GM12878 (cell line): ENCODE data around the gene PBLD. TPM values are rescaled to one million over a fixed set of nuclear protein-coding genes. Genes with fewer than 3 reads are reported as not detected.

ENCODE experiments used
- ATAC-seq: fragments of 200-7000 bp; cut with Tn5 transposase; 3 replicates; pipeline ENCODE4 v1.9.1; 2020; ENCODE audit warnings: mild to moderate bottlenecking, moderate library complexity
- BruUV-seq: library from RNA; stranded (reverse); fragments of 400-500 nt; replicated peaks from 2 replicates; lab custom pipeline; 2021; lab: Mats Ljungman, UMichigan
- CTCF ChIA-PET: fragments of 300-600 bp; sonication (Branson Sonifier 250); formaldehyde crosslinking; extraction: SDS; loops from one replicate; lab custom pipeline; 2021; ENCODE audit warnings: inconsistent platforms; lab: Yijun Ruan, JAX
- POLR2A ChIA-PET: fragments of 350-600 bp; formaldehyde crosslinking; extraction: SDS; loops from one replicate; lab custom pipeline; 2021; ENCODE audit warnings: inconsistent platforms; lab: Charles Lee
- RAD21 ChIA-PET: fragments of 300-600 bp; sonication (Branson Sonifier 250); formaldehyde crosslinking; loops from one replicate; lab custom pipeline; 2023; ENCODE audit warnings: antibody characterized with exemption; ENCODE audit not compliant: unreplicated experiment; lab: Charles Lee
- SMC1A ChIA-PET: fragments of 300-600 bp; sonication (Branson Sonifier 250); formaldehyde crosslinking; loops from one replicate; lab custom pipeline; 2023; ENCODE audit not compliant: unreplicated experiment, uncharacterized antibody; lab: Charles Lee
- DNase-seq: peaks from one replicate; pipeline ENCODE4 v3.0.0-alpha.2; 2011; ENCODE audit warnings: low read depth, low spot score
- FAIRE-seq: peaks from 3 replicates; lab custom pipeline; 2011; peaks lifted over from hg19 to GRCh38; lab: Jason Lieb, UNC
- H2AFZ ChIP-seq: 2 replicates; pipeline ENCODE4 v1.6.0; 2011; ENCODE audit warnings: low read depth, low read length, control low read depth; ENCODE audit not compliant: control insufficient read depth
- H3K27ac ChIP-seq: 2 replicates; pipeline ENCODE4 v1.5.1; 2011; ENCODE audit warnings: control low read depth; ENCODE audit not compliant: control insufficient read depth, insufficient read depth
- H3K27me3 ChIP-seq, 2 experiments: replicated peaks in 1 of 2; 2 replicates each; pipeline versions ENCODE4 v1.6.0 to v1.6.1; 2011; ENCODE audit warnings: low read length in 1 of 2; ENCODE audit not compliant: control insufficient read depth in 2 of 2, insufficient read depth in 2 of 2
- H3K36me3 ChIP-seq, 2 experiments: 2 replicates each; pipeline ENCODE4 v1.5.1; 2011; ENCODE audit warnings: low read length in 1 of 2; ENCODE audit not compliant: control insufficient read depth in 2 of 2, insufficient read depth in 2 of 2
- H3K4me1 ChIP-seq: 2 replicates; pipeline ENCODE4 v1.6.1; 2011; ENCODE audit warnings: mild to moderate bottlenecking, low read length, moderate library complexity, mixed read lengths; ENCODE audit not compliant: control insufficient read depth, insufficient read depth
- H3K4me2 ChIP-seq: 2 replicates; pipeline ENCODE4 v1.6.0; 2011; ENCODE audit warnings: control low read depth; ENCODE audit not compliant: control insufficient read depth, insufficient read depth
- H3K4me3 ChIP-seq: fragments of 200-600 bp; sonication (generic); 2 replicates; pipeline ENCODE4 v1.5.1; 2016
- H3K79me2 ChIP-seq: 2 replicates; pipeline ENCODE4 v1.6.0; 2011; ENCODE audit warnings: low read length; ENCODE audit not compliant: control insufficient read depth, insufficient read depth
- H3K9ac ChIP-seq: 2 replicates; pipeline ENCODE4 v1.8.0; 2011; ENCODE audit warnings: low read length, control low read depth, mixed read lengths; ENCODE audit not compliant: control insufficient read depth, insufficient read depth
- H3K9me3 ChIP-seq: replicated peaks from 3 replicates; pipeline ENCODE4 v1.5.1; 2011; ENCODE audit warnings: mild to moderate bottlenecking, low read length; ENCODE audit not compliant: control insufficient read depth, insufficient read depth
- H4K20me1 ChIP-seq: 2 replicates; pipeline ENCODE4 v1.6.0; 2011; ENCODE audit not compliant: control insufficient read depth, insufficient read depth
- BRCA1 ChIP-seq: IDR thresholded peaks from 2 replicates; pipeline ENCODE4 v1.6.1; 2011; ENCODE audit warnings: low read depth, low read length, improper control_type of control experiment
- FOXK2 ChIP-seq: fragments of 450-650 bp; IDR thresholded peaks from 2 replicates; pipeline ENCODE4 v1.6.1; 2017; ENCODE audit warnings: mild to moderate bottlenecking, moderate library complexity
- GABPA ChIP-seq: IDR thresholded peaks from 2 replicates; pipeline ENCODE4 v1.6.1; 2014; ENCODE audit warnings: antibody characterized with exemption, low read depth, mild to moderate bottlenecking, inconsistent platforms
- IRF4 ChIP-seq: IDR thresholded peaks from 2 replicates; pipeline ENCODE4 v1.6.1; 2011; ENCODE audit warnings: low read depth, low read length
- MTA3 ChIP-seq: IDR thresholded peaks from 2 replicates; pipeline ENCODE4 v1.6.1; 2012; ENCODE audit warnings: low read length, inconsistent platforms, borderline replicate concordance
- NFIC ChIP-seq: IDR thresholded peaks from 2 replicates; pipeline ENCODE4 v1.6.1; 2012; ENCODE audit warnings: low read depth, mild to moderate bottlenecking, inconsistent platforms, low read length, moderate library complexity
- SMC3 ChIP-seq: IDR thresholded peaks from 2 replicates; pipeline ENCODE4 v1.6.1; 2011; ENCODE audit warnings: low read length, improper control_type of control experiment, borderline replicate concordance
- TARDBP ChIP-seq: IDR thresholded peaks from 2 replicates; pipeline ENCODE4 v1.6.1; 2016; ENCODE audit warnings: borderline replicate concordance
- YY1 ChIP-seq: IDR thresholded peaks from 2 replicates; pipeline ENCODE4 v1.6.1; 2011; ENCODE audit warnings: low read depth, mild to moderate bottlenecking, low read length
- WGBS: methylation state at CpG from one replicate; pipeline ENCODE4 v1.1.6; 2016; ENCODE audit warnings: low lambda C conversion rate; ENCODE audit not compliant: insufficient replicate concordance, insufficient coverage; ENCODE audit errors: missing lambda C conversion rate; 5-methylcytosine and 5-hydroxymethylcytosine counted together
- in situ Hi-C: fragments of 300-500 bp; cut with MboI; formaldehyde crosslinking; loops from 9 replicates; pipeline ENCODE4 v1.14.3; 2018; ENCODE audit warnings: mixed read lengths
- intact Hi-C: fragments of 100-400 bp; cut with micrococcal nuclease; formaldehyde crosslinking; loops from one replicate; pipeline ENCODE4 v1.14.2; 2022; ENCODE audit not compliant: unreplicated experiment
- polyA plus RNA-seq, 11 experiments: library from polyadenylated mRNA; depleted of rRNA in 4 of 11; unstranded in 6 of 11; stranded (reverse) in 5 of 11; fragments of >200 nt; fragmentation: Nextera tagmentation in 4 of 11; fragmentation: Illumina TruSeq in 1 of 11; extraction: Ambion mirVana in 4 of 11; extraction: Trizol in 1 of 11; gene quantifications; 1 replicate in 1 of 11; 2 replicates in 10 of 11; pipeline versions ENCODE4 v1.2.1 to v1.2.3, GENCODE V29; 2011 to 2016; ENCODE audit warnings: inconsistent platforms in 2 of 11, missing spikeins in 2 of 11, low read depth in 1 of 11
- total RNA-seq, 4 experiments: library from RNA; depleted of rRNA in 3 of 4; stranded (reverse); fragments of >200 nt in 3 of 4; fragmentation: Illumina TruSeq in 1 of 4; extraction: Trizol in 1 of 4; gene quantifications; 2 replicates each; pipeline versions ENCODE4 v1.2.1 to v1.2.3, GENCODE V29; 2013 to 2021
- TF ChIP-seq, protein P1 (sequence below): IDR thresholded peaks from 2 replicates; pipeline ENCODE4 v1.6.1; 2011; ENCODE audit warnings: low read depth, low read length, improper control_type of control experiment, borderline replicate concordance

Gene PBLD
- total and polyA plus RNA-seq, 10 of the 15 experiments (the other 5 are each of a cell fraction or from before 2014, with no cell fraction given) = 0.68 to 2.8 (median 1.7) TPM

DNA sequence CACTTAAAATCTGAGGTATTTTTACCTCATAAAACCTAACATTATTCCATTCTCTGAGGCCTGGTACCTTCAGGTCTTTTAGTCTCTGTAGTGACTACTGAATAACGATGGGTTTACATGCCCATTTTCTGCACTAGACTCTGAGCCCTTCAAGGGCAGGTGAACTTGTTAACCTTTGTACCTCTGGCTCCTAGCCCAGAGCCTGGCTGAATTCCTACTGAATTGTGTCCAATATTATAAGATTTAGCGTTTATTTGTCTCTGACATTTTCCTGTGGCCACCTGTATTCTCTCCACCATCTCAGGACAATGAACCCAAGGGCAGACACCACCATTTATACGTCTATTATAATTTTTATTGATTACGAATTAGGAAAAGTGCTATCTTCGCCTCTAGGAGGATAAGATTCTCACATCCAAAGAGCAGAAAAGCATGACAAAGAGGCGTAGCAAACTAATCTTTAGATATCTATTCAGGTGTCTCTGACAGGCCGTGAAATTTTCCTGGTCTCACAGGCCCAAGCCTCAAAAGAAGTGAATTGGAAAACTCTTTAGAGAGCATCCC is 28.8 kb downstream of the PBLD start:
- no peak overlapping the region for H3K4me2 ChIP-seq
- ChIA-PET POLR2A (no interaction called here), SMC1A (interaction anchor here (0.9 to 6.1 kb wide), 8 partner anchors 11 to 515 kb away, joined by 3 to 159 read pairs (median 4); no protein-coding TSS in a partner anchor), RAD21 (interaction anchor here (0.8 to 7.0 kb wide), 6 partner anchors 9 to 516 kb away, joined by 4 to 160 read pairs (median 18); no protein-coding TSS in a partner anchor), CTCF (interaction anchor here (1.4 to 6.5 kb wide), 8 partner anchors 10 to 516 kb away, joined by 3 to 267 read pairs (median 41); no protein-coding TSS in a partner anchor)
- no peak overlapping the region for H3K27ac ChIP-seq
- FAIRE-seq = no peak
- no peak overlapping the region for H3K9ac ChIP-seq
- H3K79me2 ChIP-seq = no peaks in the 10 kb centered on the region
- intact Hi-C loops = loop anchor here (2.0 to 5.0 kb wide), 2 partner anchors 147 to 232 kb away; no protein-coding TSS in a partner anchor
- no peak overlapping the region for H3K4me3 ChIP-seq
- H3K27me3 ChIP-seq = no peaks in the 10 kb centered on the region
- BruUV-seq = no TSS peak
- DNase-seq = no peak
- H2AFZ ChIP-seq = no peak overlapping the region
- in situ Hi-C loops = loop anchor here (5.0 kb wide), 1 partner anchor 452 kb away; no protein-coding TSS in a partner anchor
- H3K36me3 ChIP-seq = no peaks in the 10 kb centered on the region
- no peak for ATAC-seq
- 60% methylated on average over 7 of the region's 7 CpGs for WGBS
- no peaks in the 10 kb centered on the region for H4K20me1 ChIP-seq
- peaks cover 16% of the 10 kb centered on the region for H3K4me1 ChIP-seq
- TF ChIP-seq MTA3 = no peak
- no peak for TF ChIP-seq BRCA1
- no peak for TF ChIP-seq IRF4
- TF ChIP-seq FOXK2 = no peak
- no peak for TF ChIP-seq YY1
- TF ChIP-seq TARDBP = no peak
- no peak for TF ChIP-seq SMC3
- TF ChIP-seq, protein P1, sequence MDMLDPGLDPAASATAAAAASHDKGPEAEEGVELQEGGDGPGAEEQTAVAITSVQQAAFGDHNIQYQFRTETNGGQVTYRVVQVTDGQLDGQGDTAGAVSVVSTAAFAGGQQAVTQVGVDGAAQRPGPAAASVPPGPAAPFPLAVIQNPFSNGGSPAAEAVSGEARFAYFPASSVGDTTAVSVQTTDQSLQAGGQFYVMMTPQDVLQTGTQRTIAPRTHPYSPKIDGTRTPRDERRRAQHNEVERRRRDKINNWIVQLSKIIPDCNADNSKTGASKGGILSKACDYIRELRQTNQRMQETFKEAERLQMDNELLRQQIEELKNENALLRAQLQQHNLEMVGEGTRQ = no peak
- no peak for TF ChIP-seq GABPA
- no peak for TF ChIP-seq NFIC
- H3K9me3 ChIP-seq = no peaks in the 10 kb centered on the region
